GM21723 (cell line): Measurements from ENCODE around the gene UGT1A8.
"Not testable (repeated sequence)": the region's sequence is repeated elsewhere in the genome, so short reads cannot be mapped to it uniquely, and the experiment has no call there.

Experiments
- ATAC-seq: cut with Tn5 transposase; IDR thresholded peaks from one replicate; pipeline ENCODE4 v1.9.1; 2021; ENCODE audit warnings: mild to moderate bottlenecking, moderate library complexity; ENCODE audit not compliant: unreplicated experiment

UGT1A8 gene

DNA sequence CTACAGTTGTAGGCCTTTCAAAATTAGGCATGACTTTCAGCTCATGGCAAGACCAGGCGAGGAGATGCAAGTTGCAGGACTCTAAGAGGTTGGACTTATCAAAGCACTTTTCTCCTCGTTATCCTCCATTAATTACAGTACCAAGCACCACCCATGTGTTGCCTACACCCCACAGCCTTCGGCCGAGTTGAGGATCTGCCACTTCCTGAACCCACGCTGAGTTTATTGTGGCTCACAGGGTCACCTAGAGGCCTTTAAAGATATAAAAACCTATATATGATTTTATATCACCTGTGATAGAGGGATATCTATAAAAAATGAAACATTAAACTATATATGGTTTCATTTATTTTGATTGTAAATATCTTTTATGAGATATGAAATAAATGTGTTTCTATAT is 21.4 kb downstream of the UGT1A8 start:
- ATAC-seq: no peak

DNA sequence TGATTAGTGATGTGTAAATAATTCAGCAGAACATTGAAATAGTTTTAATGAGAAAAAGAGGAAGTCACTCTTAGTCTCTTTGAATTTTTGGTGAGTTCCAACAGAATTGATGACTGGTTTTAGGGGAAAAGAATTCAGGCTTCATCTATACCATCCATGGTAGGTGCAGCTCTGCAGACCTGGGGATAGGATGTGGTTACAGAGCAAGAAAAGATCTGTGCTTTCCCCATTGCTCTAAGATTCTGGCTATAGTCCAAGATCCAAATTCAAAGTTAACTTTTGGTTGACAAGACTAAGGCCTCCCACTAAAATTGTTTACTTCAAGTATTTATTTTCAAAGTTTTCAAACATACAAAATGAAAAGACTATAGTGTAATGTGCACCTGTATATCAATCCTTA is 22.4 kb downstream of the UGT1A8 start:
- ATAC-seq: no peak

DNA sequence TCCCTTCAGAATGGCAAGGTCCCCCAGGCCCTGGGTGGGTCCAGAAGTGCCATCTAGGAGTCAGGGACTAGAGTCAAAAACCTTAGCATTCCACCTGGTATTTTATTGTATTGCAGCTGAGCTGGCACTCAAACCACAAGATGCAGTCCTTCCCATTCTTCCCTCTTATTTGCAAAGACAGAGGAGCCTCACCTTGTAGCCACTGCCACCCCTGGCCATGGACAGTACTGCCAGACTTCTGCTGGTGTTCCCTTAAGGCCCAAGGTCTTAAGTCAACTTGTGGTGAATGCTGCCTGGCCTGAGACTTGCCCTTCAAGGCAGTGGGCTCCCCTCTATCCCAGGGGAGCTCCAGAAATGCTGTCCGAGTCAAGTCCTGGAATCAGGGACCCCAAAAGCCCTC is 25.7 kb downstream of the UGT1A8 start:
- no peak for ATAC-seq

DNA sequence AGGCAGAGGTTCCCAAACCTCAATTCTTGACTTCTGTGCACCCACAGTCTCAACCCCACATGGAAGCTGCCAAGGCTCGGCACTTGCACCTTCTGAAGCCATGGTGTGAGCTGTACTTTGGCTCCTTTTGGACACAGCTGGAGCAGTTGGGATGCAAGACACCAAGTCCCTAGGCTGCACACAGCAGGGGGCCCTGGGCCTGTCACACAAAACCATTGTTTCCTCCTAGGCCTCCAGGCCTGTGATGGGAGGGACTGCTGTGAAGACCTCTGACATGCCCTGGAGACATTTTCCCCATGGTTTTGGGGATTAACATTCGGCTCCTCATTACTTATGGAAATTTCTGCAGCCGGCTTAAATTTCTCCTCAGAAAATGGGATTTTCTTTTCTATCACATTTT is 28.6 kb downstream of the UGT1A8 start:
- ATAC-seq: not testable (repeated sequence)

DNA sequence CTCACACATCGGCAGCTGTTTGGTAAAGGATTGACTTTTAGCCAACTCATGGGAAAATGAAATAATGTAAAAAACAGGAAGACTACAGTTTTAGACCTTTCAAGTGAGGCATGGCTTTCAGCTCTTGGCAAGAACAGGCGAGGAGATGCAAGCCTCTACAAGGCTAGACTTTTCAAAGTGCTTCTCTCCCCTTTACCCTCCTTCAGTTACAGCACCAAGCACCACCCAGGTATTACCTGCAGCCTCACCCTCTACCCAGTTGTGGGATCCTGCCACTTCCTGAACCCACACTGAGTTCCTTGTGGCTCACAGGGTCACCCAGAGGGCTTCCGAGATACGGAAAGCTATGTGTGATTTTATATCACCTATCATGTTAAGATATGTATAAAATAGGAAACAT is 33.5 kb downstream of the UGT1A8 start:
- ATAC-seq: no peak

DNA sequence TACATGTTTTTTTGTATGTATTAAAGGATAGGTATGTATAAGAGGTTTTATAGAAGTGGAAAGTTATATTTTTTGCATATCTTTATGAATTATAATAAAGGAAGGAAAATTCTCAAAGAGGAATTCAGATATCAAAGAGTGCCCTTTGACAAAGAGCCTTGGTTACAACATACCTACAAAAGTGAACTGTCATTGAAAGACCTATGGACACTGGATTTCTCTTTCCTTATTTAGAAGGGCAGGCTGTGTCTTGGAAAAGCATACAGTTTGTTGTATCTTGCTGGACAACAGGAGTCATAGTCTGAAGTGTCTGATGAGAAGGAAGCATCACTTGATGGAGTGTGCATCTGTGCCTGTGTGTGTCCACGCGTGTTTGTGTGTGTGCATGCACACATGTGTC is 34.0 kb downstream of the UGT1A8 start:
- ATAC-seq: no peak

DNA sequence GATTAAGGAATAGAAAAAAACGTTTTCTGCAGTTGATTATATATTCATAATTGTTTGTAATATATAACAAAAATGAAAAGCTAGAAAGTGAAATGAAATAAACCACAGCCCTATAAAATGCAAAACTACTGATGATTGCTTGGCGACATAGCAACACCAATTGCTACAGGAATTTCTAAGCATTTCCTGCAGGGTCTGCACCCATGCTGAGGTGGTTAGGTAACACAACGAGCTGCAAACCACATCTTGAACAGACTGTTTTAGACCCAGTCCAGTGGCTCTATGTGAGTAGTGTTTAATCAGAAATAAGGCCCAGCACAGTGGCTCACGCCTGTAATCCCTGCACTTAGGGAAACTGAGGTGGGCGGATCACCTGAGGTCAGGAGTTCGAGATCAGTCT is 37.1 kb downstream of the UGT1A8 start:
- ATAC-seq: no peak

DNA sequence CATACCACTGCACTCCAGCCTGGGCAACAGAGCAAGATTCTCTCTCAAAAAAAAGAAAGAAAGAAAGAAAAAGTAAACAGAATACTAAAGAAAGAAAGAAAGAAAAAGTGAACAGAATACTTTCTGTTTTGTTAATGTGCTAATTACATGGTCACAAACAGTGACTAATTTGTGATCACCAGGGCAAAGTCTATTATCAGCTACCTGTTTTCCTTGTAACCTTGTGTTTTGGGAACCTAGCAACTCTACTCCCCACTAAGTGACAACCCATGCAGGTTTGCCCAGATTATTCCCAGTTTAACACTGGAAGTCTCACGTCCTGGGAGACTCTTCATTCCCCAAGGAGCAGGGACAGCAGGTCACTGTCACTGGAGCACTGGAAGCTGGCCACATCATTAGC is 37.6 kb downstream of the UGT1A8 start:
- no peak for ATAC-seq

DNA sequence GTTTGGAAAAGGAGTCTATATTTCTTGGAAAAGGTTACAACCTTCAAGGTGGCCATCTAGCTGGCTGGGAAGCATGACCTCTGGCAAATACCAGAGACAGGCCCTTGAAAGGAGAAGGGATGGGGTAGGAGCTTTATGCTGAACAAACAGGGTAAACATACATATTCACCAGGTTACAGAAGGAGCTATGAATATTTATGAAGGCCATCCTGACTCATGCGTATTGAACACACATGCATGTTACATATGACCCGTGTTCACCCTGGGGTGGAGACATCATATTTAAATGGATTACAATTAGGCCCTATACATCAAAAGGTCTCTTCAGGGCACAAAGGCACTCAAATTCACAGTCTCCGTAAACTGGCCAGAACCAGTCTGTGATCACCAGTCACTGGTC is 38.5 kb downstream of the UGT1A8 start:
- not testable (repeated sequence) for ATAC-seq

DNA sequence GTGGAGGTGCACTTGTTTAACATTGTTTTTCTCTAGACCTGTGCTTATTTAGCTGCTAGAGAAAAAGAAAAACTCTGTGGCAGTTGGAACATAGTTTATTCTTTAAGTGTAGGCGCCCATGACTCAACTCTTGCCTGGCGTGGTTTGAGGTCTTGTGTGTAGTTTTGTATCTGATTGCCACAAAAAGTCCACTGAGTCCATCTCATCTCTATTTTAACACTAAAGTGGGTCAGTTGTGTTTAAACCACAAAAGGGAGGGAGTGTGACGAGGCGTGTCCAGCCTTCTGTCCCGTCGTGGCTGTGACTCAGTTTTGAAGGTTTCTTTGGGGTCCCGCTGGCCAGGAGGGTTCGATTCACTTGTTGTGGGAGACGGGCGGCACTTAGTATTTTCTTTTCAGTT is 39.0 kb downstream of the UGT1A8 start:
- ATAC-seq: no peak

DNA sequence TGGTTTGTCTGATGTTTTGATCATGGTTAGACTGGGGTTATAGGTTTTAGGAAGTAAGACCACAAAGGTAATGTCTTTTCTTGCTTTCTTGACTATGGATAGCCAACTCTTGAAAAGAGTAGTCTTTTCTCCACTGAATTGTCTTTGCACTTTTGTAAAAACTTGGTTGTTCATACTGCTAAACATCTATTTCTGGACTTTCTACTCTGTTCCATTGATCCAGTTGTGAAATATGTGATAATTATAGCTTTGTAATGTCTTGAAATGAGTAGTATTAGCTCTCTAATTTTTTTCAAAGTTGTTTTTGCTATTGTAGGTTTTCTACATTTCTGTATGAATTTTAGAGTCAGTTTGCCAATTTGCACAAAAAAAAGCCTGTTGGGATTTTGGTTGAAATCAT is 41.2 kb downstream of the UGT1A8 start:
- no peak for ATAC-seq

DNA sequence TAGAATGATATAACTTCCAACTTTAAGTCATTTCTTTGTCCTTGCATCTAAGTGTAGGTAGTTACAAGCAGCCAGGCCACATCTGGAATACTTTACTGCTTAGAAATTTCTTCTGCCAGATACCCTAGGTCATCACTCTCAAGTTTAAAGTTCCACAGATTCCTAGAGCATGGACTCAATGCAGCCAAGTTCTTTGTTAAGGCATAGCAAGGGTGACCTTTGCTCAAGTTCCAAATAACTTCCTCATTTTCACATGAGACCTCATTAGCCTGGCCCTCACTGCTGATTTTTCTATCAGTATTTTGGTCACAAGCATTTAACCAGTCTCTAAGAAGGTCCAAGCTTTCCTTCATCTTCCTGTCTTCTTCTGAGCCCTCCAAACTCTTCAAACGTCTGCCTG is 46.5 kb downstream of the UGT1A8 start:
- no peak for ATAC-seq

DNA sequence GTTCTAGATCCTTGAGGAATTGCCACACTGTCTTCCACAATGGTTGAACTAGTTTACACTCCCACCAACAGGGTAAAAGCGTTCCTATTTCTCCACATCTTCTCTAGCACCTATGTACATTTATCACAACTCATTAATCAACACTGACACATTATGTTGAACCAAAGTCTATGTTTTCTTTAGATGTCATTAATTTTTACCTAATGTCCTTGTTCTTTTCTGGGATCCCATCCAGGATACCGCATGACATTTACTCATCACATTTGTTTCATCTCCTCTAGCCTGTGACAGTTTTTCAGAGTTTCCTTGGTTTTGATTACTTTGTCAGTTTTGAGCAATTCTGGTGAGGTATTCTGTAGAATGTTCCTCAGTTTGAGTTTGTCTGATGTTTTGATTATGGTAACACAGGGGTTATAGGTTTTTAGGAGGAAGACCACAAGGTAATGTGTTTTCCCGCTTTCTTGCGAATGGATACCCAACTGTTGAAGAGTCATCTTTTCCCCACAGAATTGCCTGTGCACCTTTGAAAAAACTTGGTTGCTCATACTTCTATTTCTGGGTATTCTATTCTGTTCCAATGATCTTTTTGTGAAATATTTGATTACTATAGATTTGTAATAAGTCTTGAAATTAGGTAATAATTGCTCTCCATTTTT is 51.3 kb downstream of the UGT1A8 start:
- no peak for ATAC-seq

DNA sequence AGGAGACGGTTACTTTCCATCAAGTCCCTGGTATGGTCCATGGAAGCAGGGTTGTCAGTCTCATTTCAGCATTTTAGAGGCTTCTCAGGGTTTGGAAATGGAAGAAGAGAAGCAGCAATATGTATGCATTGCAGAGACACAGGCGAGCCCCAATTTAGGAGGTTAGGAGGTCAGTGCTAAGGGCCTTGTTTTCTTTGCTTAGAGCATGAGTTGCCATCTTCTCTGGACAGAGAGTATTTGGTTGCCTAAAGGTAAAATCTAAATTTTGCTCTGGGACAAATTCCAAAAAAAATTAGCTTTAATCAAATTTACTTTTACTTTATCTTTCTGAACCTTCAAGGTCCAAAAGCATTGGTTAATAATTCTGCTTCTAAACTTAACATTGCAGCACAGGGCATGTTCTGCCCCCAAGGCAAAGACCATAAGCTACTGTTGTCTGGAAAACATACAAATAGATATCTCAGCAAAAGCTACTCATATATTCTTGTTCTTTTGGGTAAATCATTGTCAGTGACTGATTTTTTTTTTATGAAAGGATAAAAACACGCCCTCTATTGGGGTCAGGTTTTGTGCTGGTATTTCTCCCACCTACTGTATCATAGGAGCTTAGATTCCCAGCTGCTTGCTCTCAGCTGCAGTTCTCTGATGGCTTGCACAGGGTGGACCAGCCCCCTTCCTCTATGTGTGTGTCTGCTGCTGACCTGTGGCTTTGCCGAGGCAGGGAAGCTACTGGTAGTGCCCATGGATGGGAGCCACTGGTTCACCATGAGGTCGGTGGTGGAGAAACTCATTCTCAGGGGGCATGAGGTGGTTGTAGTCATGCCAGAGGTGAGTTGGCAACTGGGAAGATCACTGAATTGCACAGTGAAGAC is 54.1 kb downstream of the UGT1A8 start, which contains the start of gene UGT1A9:
TSS of gene UGT1A9 (plus strand) at position 609 of the 872 bp plus-strand sequence. CDS start at position 646, 37 bp downstream.
- no peak for ATAC-seq

DNA sequence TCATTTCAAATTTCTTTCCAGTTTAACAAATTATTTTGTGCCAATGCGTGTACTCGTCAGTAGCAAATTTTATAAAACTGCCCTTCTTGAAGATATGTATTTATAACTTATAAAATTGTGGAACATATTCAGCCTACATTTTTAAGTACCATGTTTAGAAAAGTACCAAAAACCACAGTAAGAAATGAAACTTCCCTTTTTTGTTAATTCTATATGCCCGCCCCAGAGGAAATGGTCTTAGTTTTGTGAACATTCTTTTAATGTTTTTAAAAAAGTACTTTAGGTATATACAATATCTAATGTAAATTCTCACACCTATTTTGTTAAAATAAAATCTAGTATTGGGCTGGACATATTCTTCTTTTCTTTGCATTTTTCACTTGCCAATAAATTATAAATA is 55.5 kb downstream of the UGT1A8 start:
- ATAC-seq: no peak

DNA sequence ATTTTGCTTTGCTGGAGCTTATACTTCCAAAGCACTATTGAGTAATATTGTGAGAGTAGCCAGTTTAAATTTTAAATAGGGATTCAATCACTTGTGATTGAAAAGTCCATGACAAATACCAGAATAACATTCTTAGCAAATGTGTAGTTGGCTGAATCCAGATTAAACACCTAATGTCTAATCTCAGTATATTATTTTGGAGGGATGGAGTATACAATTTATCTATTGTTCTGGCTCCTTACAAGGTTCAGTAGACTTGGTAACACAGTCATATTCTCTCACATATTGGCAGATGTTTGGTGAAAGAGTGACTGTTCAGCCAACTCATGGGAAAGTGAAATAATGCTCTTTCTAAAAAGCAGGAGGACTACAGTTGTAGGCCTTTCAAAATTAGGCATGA is 56.5 kb downstream of the UGT1A8 start:
- ATAC-seq: no peak

DNA sequence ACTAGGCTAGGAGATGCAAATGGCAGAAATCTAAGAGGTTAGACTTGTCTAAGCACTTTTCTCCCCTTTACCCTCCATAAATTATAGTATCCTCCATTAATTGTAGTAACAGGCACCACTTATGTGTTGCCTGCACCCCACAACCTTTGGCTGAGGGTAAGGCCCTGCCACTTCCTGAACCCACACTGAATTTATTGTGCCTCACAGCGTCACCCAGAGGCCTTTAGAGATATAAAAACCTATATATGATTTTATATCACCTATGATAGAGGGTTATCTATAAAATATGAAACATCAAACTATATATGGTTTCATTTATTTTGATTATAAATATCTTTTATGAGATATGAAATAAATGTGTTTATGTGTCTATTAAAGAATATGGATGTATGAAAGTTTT is 56.9 kb downstream of the UGT1A8 start:
- ATAC-seq: no peak

DNA sequence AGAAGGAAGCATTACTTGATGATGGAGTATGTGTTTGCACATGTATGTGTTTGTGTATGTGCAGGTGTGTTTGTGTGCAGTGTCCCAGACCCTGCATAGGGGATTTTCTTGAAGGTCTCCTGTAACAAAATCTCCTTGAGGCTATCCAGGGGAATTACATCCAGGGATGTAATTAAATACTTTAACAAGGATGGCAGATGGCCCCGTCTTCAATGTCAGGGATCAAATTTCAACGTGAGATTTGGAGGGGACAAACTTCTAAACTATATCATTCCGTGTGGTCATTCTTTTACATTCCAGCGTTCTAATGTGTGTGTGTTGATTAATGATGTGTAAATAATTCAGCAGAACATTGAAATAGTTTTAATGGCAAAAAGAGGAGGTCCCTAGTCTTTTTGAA is 57.6 kb downstream of the UGT1A8 start:
- no peak for ATAC-seq

DNA sequence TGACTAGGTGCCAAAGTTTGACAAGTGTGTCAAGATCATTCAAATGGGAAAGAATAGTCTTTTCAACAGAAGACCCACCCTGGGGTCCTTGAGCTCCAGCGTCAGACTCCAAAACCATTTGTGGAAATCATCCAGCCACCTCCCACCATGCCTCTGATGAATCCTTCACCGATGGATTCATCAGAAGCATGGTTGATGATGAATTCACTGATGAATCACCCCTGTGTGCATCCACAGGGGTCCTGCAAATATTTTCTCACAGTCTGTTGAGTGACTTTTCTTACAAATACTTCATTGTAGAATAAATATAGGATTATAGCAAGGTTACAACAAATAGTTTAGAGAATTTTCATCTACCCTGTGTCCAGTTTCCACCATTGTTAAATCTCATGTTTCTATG is 58.6 kb downstream of the UGT1A8 start:
- ATAC-seq: no peak

DNA sequence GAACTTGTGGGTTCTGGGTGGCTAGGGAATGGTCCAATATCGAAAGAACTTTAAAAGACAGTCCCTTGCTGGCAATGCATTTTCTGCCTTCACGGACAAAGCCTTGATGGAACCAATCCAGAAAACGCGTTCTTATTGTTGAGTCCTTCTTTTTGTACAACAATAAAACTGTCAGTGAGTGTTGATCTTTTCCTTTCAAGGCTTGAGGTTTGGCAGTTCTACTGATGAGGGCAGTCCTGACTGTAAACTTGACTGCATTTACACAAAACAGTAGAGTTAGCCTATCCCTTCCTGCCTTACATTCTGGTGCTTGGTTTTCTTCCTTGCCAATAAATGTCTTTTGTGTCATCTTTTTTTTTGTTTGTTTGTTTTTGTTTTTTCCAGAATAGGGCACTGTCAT is 61.8 kb downstream of the UGT1A8 start:
- no peak for ATAC-seq

DNA sequence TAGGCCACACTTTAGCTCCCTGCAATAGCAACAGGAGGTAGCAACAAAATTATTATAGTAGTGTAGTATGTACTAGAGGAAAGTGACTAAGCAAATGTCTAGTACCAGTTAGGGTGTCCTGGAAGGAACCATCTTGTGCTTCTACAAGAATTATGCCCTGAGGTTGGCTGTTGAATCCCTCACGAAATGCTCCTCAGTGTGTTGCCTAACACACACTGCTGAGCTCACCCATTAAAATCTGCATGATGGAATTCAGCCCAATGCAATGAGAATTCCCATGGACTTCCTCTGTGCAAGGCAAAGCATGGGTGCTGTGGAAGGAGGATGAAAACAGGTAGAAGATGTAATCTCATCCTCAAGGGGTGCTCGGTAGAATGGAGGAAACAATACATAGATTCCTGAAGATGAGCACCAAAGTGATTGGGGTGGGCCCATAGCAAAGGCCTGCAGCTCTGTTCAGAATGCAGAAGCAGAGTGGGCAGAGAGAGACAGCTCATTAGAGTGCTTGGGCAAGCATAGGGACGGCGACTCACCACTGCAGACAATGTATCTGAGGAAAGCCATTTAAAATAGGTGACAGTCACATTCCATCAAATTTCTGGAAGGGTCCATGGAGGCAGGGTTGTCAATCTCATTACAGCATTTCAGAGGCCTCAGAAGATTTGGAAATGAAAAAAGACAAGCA is 63.1 kb downstream of the UGT1A8 start:
- ATAC-seq: no peak
